Measurements from ENCODE around the gene BABAM2.

DNA sequence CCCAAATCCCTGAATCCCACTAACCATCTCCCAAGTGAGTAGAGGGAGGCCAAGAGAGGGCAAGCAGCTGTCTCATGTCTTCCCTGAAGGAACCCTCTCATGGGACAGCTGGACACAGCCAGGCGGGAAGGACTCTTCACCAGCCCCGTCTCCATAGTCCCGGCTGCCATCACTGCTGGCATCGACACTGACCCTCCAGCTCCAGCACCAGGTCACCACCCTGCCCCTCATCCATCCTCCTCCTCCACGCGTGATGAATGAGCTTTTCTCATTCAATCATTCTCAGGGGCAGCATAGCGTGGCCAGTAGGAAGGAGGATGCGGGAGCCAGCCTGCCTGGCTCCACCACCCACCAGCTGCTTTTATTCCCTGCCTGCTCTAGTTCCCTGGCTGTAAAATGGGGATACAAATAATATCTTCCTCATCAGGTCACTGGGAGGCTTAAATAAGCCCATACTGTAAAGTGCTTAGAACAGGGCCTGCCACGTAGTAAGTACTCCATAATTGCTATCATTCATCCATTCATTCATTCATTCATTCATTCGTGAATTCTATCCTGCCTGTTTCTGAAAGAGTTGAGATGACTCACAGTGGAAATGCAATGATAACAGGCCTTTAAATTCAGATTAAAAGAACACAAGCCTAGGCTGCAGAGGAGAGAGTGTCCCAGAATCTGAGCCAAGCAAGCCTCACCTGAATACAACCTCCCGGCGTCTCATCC lies 471.6 kb downstream of the BABAM2 start:
- TF ChIP-seq, protein P1, sequence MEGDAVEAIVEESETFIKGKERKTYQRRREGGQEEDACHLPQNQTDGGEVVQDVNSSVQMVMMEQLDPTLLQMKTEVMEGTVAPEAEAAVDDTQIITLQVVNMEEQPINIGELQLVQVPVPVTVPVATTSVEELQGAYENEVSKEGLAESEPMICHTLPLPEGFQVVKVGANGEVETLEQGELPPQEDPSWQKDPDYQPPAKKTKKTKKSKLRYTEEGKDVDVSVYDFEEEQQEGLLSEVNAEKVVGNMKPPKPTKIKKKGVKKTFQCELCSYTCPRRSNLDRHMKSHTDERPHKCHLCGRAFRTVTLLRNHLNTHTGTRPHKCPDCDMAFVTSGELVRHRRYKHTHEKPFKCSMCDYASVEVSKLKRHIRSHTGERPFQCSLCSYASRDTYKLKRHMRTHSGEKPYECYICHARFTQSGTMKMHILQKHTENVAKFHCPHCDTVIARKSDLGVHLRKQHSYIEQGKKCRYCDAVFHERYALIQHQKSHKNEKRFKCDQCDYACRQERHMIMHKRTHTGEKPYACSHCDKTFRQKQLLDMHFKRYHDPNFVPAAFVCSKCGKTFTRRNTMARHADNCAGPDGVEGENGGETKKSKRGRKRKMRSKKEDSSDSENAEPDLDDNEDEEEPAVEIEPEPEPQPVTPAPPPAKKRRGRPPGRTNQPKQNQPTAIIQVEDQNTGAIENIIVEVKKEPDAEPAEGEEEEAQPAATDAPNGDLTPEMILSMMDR (conservative IDR thresholded peaks at IDR 0.05), result no peak
- no peak for TF ChIP-seq EZH2 (IDR thresholded peaks at IDR 0.05; ENCODE audit: low read depth)
